ENCODE measurements around the gene PFN1. TPM values are rescaled to one million over a fixed set of nuclear protein-coding genes. Genes with fewer than 3 reads are reported as not detected.
A peak's percentile ranks its signal among the peaks of the same experiment; 100 is the strongest.

Gene PFN1
- total RNA-seq, 1 donor from 2014 or later, result 182 TPM

DNA sequence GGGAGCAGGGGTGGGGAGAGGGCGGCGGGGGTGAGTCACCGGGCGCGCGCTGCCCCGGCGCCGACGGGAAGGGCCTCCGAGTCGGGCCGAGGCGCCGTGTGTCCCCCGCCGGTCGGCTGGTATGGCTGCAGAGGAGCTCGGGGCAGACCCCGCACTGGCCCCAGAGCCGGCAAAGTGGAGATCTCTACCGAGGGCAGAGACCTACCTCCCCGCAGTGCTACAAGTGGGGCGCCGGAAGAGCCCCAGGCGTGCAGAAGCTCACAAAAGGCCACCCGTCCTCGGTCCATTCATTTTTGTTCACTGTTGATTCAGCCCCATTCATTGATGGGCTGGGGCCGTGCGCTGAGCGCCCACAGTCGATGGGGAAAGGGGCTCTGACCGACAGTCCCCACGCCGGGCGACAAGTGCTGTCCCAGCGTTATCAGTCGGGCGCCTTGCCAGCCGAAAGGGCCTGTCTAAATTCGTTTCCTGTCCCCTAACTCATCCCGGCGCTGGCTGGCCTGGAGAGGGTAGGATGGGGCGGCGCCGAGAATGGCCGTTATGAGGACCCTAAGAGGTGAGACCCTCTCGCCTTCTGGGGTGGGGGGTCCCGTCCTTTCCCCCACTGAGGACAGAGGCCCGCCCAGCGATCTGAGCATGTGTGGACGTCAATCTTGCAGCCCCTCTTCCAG is 1.9 kb upstream of the PFN1 start:
- peaks cover 16% of the 10 kb centered on the region for H3K36me3 ChIP-seq
- no peak for TF ChIP-seq CTCF (IDR thresholded peaks at IDR 0.05; ENCODE audit: borderline replicate concordance)
- no peaks in the 10 kb centered on the region for H3K9me3 ChIP-seq (replicated peaks)
- H3K27me3 ChIP-seq (ENCODE audit: low read depth), result no peaks in the 10 kb centered on the region
- peaks cover 72% of the 10 kb centered on the region for H3K4me1 ChIP-seq
- intact Hi-C loops (cut with micrococcal nuclease), result no loop called here
- H3K27ac ChIP-seq (replicated peaks), result peak overlapping the region; percentile 100
- peak; percentile 78 for DNase-seq
- peak overlapping the region; percentile 99 for H3K4me3 ChIP-seq

DNA sequence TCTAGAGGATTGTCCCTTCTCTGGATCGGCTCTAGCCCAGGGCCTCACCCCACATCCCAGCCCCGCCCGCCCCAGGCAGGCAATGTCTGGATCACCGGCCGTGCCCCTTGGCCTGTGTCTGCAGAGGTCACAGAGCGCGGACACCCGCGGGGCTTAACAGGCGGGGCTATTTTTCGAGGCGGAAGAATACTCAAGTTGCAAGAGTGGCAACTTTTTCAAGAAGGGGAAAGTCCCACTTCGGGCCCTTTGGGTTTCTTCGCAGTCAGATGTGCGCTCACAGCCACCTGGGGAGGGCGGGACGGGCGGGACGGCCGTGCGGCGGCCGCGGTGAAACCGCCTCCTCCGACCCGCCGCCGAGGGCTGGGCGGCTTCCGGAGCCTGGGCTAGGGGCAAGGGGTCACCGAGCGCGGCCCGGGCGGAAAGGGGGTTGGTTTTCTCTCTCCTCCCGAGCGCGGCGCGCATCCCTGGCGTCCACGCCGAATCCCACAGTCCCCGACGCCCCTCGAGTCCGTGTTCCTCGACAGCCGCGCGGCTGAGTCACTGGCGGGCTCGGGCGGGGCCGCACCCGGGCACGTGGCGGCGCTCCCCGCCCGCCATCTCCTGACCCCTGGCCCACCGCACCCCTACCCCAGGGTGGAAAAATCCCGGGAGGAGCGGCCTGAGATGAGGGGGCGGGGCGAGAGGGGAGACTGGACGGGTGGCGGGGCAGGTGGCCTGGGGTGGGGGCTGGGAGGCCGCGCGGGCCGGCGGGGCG is 1.2 kb upstream of the PFN1 start:
- H3K36me3 ChIP-seq, result peaks cover 23% of the 10 kb centered on the region
- no peaks in the 10 kb centered on the region for H3K27me3 ChIP-seq (ENCODE audit: low read depth)
- no peaks in the 10 kb centered on the region for H3K9me3 ChIP-seq (replicated peaks)
- TF ChIP-seq CTCF (IDR thresholded peaks at IDR 0.05; ENCODE audit: borderline replicate concordance), result no peak
- DNase-seq, result peak; percentile 75
- intact Hi-C loops (cut with micrococcal nuclease), result no loop called here
- H3K27ac ChIP-seq (replicated peaks), result peak overlapping the region; percentile 100
- peak overlapping the region; percentile 99 for H3K4me3 ChIP-seq
- H3K4me1 ChIP-seq, result peaks cover 79% of the 10 kb centered on the region

DNA sequence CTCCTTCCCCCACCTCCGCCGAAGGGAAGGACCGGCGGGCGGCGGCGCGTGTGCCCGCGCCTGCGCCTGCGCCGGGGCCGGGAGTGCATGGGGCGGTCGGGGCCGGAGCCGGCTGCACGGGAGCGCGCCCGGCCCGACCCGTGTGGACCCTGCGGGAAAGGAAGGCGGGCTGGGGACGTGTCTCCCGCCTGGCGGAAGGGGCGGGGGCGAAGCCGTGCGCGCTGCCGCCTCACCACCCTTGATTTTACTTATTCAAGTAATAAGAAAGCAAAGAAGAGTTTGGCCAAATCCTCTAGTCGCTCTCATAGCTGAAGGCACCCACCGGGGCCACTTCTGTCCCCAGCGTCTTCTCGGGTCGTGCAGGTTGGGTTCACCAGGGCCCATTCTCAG is 596 bp upstream of the PFN1 start:
- peak; percentile 87 for DNase-seq
- H3K36me3 ChIP-seq, result peaks cover 29% of the 10 kb centered on the region
- H3K9me3 ChIP-seq (replicated peaks), result no peaks in the 10 kb centered on the region
- H3K27ac ChIP-seq (replicated peaks), result peak overlapping the region; percentile 100
- no peak for TF ChIP-seq CTCF (IDR thresholded peaks at IDR 0.05; ENCODE audit: borderline replicate concordance)
- H3K4me3 ChIP-seq, result peak overlapping the region; percentile 99
- H3K27me3 ChIP-seq (ENCODE audit: low read depth), result no peaks in the 10 kb centered on the region
- intact Hi-C loops (cut with micrococcal nuclease), result no loop called here
- H3K4me1 ChIP-seq, result peaks cover 84% of the 10 kb centered on the region

DNA sequence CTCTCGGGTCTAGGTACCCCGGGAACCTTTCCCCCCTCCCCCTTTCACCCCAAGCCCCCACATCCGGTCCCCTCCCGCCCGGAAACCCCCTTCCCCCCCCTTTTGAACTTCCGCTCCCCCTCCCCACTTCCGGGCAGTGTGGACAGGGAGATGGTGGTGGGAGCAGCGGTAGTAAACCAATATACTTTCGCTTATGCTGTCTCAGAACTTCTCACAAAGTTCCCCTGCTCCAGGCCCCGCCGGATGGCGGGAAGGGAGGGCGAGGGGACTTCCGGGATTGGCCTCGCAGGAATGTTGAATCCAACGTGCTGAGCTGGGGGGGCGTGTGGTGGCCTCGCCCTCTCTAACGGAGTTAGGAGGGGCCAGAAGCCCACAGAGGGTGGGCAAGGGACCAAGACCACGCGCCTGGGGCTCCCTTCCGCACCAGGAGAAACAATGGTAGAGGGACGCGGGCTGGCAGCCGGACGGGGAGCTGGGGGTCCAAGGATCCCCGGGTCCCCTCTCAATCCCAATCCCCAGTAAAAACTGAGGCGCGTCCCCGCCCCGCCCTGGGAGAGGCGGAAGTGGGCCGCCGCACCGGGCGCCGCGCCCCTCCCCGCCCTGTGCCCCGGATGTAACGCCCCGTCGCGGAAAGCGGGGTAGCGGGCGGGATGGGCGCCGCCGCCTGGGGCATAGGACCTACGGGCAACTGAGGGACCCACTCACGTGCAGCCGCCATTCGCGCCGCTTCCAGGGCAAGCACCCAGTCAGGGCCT is 742 bp downstream of the PFN1 start:
- peak; percentile 67 for DNase-seq
- intact Hi-C loops (cut with micrococcal nuclease), result no loop called here

More for the DNA sequence above, 742 bp downstream of the PFN1 start:
- no peaks in the 10 kb centered on the region for H3K9me3 ChIP-seq (replicated peaks)
- no peaks in the 10 kb centered on the region for H3K27me3 ChIP-seq (ENCODE audit: low read depth)
- H3K27ac ChIP-seq (replicated peaks), result peak overlapping the region; percentile 100
- peak overlapping the region; percentile 99 for H3K4me3 ChIP-seq
- no peak for TF ChIP-seq CTCF (IDR thresholded peaks at IDR 0.05; ENCODE audit: borderline replicate concordance)
- H3K36me3 ChIP-seq, result peaks cover 42% of the 10 kb centered on the region
- peaks cover 84% of the 10 kb centered on the region for H3K4me1 ChIP-seq
